Astrocyte (in vitro differentiated cells and primary cell): ENCODE data around the gene NRAP. TPM values are rescaled to one million over a fixed set of nuclear protein-coding genes. Genes with fewer than 3 reads are reported as not detected.

Experiments
- DNase-seq: peaks from one replicate; pipeline ENCODE4 v3.0.0-alpha.2; 2010; ENCODE audit warnings: low read depth
- FAIRE-seq: peaks from 2 replicates; lab custom pipeline; 2011; peaks lifted over from hg19 to GRCh38; lab: Jason Lieb, UNC
- H2AFZ ChIP-seq: 2 replicates; pipeline ENCODE4 v1.6.0; 2012; ENCODE audit warnings: low read depth, low read length, inconsistent platforms
- H3K27ac ChIP-seq: 2 replicates; pipeline ENCODE4 v1.5.1; 2011; ENCODE audit warnings: low read depth, low read length, inconsistent platforms
- H3K27me3 ChIP-seq: 2 replicates; pipeline ENCODE4 v1.6.0; 2011; ENCODE audit warnings: low read length, inconsistent platforms; ENCODE audit not compliant: insufficient read depth
- H3K36me3 ChIP-seq: 2 replicates; pipeline ENCODE4 v1.5.1; 2011; ENCODE audit warnings: low read length, inconsistent platforms; ENCODE audit not compliant: insufficient read depth
- H3K4me1 ChIP-seq: 2 replicates; pipeline ENCODE4 v1.5.1; 2011; ENCODE audit warnings: low read length, inconsistent platforms; ENCODE audit not compliant: insufficient read depth
- H3K4me2 ChIP-seq: 2 replicates; pipeline ENCODE4 v1.6.0; 2012; ENCODE audit warnings: low read length, inconsistent platforms
- H3K4me3 ChIP-seq: 2 replicates; pipeline ENCODE4 v1.5.1; 2011; ENCODE audit warnings: low read depth, mild to moderate bottlenecking, low read length, inconsistent platforms; ENCODE audit not compliant: insufficient read depth
- H3K79me2 ChIP-seq: 2 replicates; pipeline ENCODE4 v1.6.0; 2012; ENCODE audit warnings: mild to moderate bottlenecking, low read length, inconsistent platforms; ENCODE audit not compliant: insufficient read depth
- H3K9ac ChIP-seq: 2 replicates; pipeline ENCODE4 v1.6.0; 2012; ENCODE audit warnings: mild to moderate bottlenecking, low read length, inconsistent platforms
- H3K9me3 ChIP-seq: 2 replicates; pipeline ENCODE4 v1.5.1; 2012; ENCODE audit warnings: low read depth, mild to moderate bottlenecking, low read length, inconsistent platforms; ENCODE audit not compliant: insufficient read depth
- H4K20me1 ChIP-seq: 2 replicates; pipeline ENCODE4 v1.6.0; 2012; ENCODE audit warnings: low read length, inconsistent platforms; ENCODE audit not compliant: insufficient read depth
- H3K27ac Mint-ChIP-seq: one replicate; pipeline ENCODE4 v1.8.0; 2021; ENCODE audit warnings: mild to moderate bottlenecking, mixed read lengths; ENCODE audit not compliant: unreplicated experiment
- H3K27me3 Mint-ChIP-seq: one replicate; pipeline ENCODE4 v1.8.0; 2021; ENCODE audit warnings: low read depth, mixed read lengths; ENCODE audit not compliant: unreplicated experiment
- H3K36me3 Mint-ChIP-seq: one replicate; pipeline ENCODE4 v1.8.0; 2021; ENCODE audit warnings: low read depth, mixed read lengths; ENCODE audit not compliant: unreplicated experiment
- H3K4me1 Mint-ChIP-seq: one replicate; pipeline ENCODE4 v1.8.0; 2021; ENCODE audit warnings: low read depth, mixed read lengths; ENCODE audit not compliant: unreplicated experiment
- H3K4me3 Mint-ChIP-seq: one replicate; pipeline ENCODE4 v1.8.0; 2021; ENCODE audit warnings: mild to moderate bottlenecking, moderate library complexity, mixed read lengths; ENCODE audit not compliant: unreplicated experiment
- H3K9me3 Mint-ChIP-seq: one replicate; pipeline ENCODE4 v1.8.0; 2021; ENCODE audit warnings: mild to moderate bottlenecking, mixed read lengths; ENCODE audit not compliant: unreplicated experiment
- CTCF ChIP-seq: IDR thresholded peaks from 2 replicates; pipeline ENCODE4 v1.5.1; 2011; ENCODE audit warnings: low read depth, mild to moderate bottlenecking, inconsistent platforms, low read length, moderate library complexity; ENCODE audit not compliant: insufficient read depth
- EZH2 ChIP-seq: IDR thresholded peaks from 2 replicates; pipeline ENCODE4 v1.6.1; 2012; ENCODE audit warnings: mild to moderate bottlenecking, low read length, inconsistent platforms; ENCODE audit not compliant: insufficient read depth
- total RNA-seq: library from RNA; stranded (reverse); gene quantifications from 2 replicates; pipeline ENCODE4 v1.2.1, GENCODE V29; 2021

NRAP gene
- total RNA-seq, 1 donor from 2014 or later = not detected

GRCh38 chr10:113560071-113560470 is 103.8 kb downstream of the NRAP start:
- H3K4me1 Mint-ChIP-seq = no peaks in the 10 kb centered on the region
- Histone ChIP-seq H2AFZ (no peak overlapping the region), H3K9ac (no peak overlapping the region), H4K20me1 (no peaks in the 10 kb centered on the region), H3K27ac (no peak overlapping the region), H3K4me2 (no peak overlapping the region), H3K9me3 (no peaks in the 10 kb centered on the region), H3K27me3 (peaks cover 11% of the 10 kb centered on the region), H3K79me2 (no peaks in the 10 kb centered on the region), H3K4me1 (no peaks in the 10 kb centered on the region), H3K36me3 (no peaks in the 10 kb centered on the region), H3K4me3 (no peak overlapping the region)
- TF ChIP-seq EZH2 = no peak
- TF ChIP-seq CTCF = no peak
- no peak overlapping the region for H3K4me3 Mint-ChIP-seq
- H3K27ac Mint-ChIP-seq = no peak overlapping the region
- H3K9me3 Mint-ChIP-seq = peaks cover 6% of the 10 kb centered on the region
- peaks cover 65% of the 10 kb centered on the region for H3K27me3 Mint-ChIP-seq
- DNase-seq (no peak), FAIRE-seq (no peak)
- H3K36me3 Mint-ChIP-seq = peaks cover 4% of the 10 kb centered on the region

GRCh38 chr10:113557903-113558321 is 105.9 kb downstream of the NRAP start:
- Histone ChIP-seq H3K36me3 (no peaks in the 10 kb centered on the region), H3K79me2 (no peaks in the 10 kb centered on the region), H3K27me3 (peaks cover 11% of the 10 kb centered on the region), H4K20me1 (no peaks in the 10 kb centered on the region), H3K27ac (no peak overlapping the region), H3K4me1 (no peaks in the 10 kb centered on the region), H3K9ac (no peak overlapping the region), H2AFZ (peak overlapping the region; percentile 16), H3K9me3 (no peaks in the 10 kb centered on the region), H3K4me3 (peak overlapping the region; percentile 33), H3K4me2 (peak overlapping the region; percentile 61)
- H3K27ac Mint-ChIP-seq = no peak overlapping the region
- H3K27me3 Mint-ChIP-seq = peaks cover 72% of the 10 kb centered on the region
- H3K9me3 Mint-ChIP-seq = peaks cover 6% of the 10 kb centered on the region
- FAIRE-seq (no peak), DNase-seq (no peak)
- peaks cover 7% of the 10 kb centered on the region for H3K4me1 Mint-ChIP-seq
- no peak for TF ChIP-seq CTCF
- peaks cover 4% of the 10 kb centered on the region for H3K36me3 Mint-ChIP-seq
- H3K4me3 Mint-ChIP-seq = peak overlapping the region; percentile 28

GRCh38 chr10:113557424-113557862 is 106.4 kb downstream of the NRAP start:
- Histone ChIP-seq H2AFZ (no peak overlapping the region), H3K36me3 (no peaks in the 10 kb centered on the region), H3K4me1 (no peaks in the 10 kb centered on the region), H3K27me3 (peaks cover 11% of the 10 kb centered on the region), H4K20me1 (no peaks in the 10 kb centered on the region), H3K79me2 (no peaks in the 10 kb centered on the region), H3K9ac (no peak overlapping the region), H3K4me2 (no peak overlapping the region), H3K4me3 (no peak overlapping the region), H3K9me3 (no peaks in the 10 kb centered on the region), H3K27ac (no peak overlapping the region)
- H3K36me3 Mint-ChIP-seq = peaks cover 4% of the 10 kb centered on the region
- H3K9me3 Mint-ChIP-seq = peaks cover 6% of the 10 kb centered on the region
- peaks cover 73% of the 10 kb centered on the region for H3K27me3 Mint-ChIP-seq
- TF ChIP-seq EZH2 (no peak), CTCF (no peak)
- H3K27ac Mint-ChIP-seq = no peak overlapping the region
- FAIRE-seq = no peak
- H3K4me1 Mint-ChIP-seq = peaks cover 7% of the 10 kb centered on the region
- no peak for DNase-seq
- no peak overlapping the region for H3K4me3 Mint-ChIP-seq
